Fibroblast of mammary gland (primary cell): ENCODE data around the gene PNPLA6.

Experiments used
- DNase-seq: peaks from one replicate; pipeline ENCODE4 v3.0.0-alpha.2; 2010; ENCODE audit warnings: low read depth
- H3K4me3 ChIP-seq: 2 replicates; pipeline ENCODE4 v1.5.1; 2011; ENCODE audit warnings: low read depth, mild to moderate bottlenecking, low read length, moderate library complexity; ENCODE audit not compliant: control insufficient read depth
- TF ChIP-seq, protein P1 (sequence below): conservative IDR thresholded peaks from 2 replicates; pipeline ENCODE4 v1.5.1; 2011; ENCODE audit warnings: low read depth, low read length, inconsistent platforms; ENCODE audit not compliant: control insufficient read depth, insufficient read depth

Gene PNPLA6

DNA sequence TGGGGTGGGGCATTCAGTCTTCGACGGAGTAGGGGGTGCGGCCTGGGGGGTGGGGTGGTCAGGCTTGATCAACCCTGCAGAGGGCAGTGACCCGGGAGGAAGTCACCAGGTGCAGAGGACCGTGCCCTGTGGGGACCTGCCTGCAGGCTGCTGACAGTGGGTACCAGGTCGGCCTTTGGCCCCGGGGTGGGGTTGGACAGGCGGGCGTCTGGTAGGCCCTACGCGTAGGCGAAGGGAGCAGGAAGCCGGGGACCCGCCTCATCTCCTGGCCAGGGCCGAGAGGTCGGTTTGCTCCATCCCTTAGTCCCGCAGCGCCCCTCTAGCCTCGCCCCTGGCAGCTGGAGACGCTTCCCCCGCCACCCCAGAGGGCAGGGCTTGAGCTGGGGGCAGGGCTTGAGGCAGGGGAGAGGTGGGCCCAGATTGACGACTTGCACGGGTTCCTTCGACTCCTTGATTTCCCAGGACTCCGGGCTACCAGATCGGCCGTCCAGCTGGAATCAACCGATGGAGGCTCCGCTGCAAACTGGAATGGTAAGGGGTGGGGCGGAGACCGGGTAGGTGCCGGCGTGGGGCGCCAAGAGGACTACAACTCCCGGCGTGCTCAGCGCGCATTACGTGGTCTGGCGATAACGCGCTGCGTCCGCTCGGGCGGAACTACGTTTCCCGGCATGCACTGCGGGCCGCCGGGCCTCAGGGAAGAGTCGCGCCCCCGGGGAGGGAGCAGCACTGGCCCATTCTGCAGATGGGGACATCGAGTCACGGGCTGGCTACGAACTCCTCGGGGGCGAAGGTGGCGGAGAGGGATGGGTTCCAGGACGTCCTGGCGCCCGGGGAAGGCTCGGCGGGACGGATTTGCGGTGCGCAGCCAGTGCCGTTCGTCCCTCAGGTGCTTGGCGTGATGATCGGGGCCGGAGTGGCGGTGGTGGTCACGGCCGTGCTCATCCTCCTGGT is at the start of gene PNPLA6:
Gene PNPLA6 (plus strand): TSS at position 671 of the 951 bp plus-strand sequence. CDS start 72 bp downstream, at position 743.
- peak within 1 kb of the TSS; percentile 93 for H3K4me3 ChIP-seq
- peak; percentile 92 for DNase-seq
- TF ChIP-seq, protein P1, sequence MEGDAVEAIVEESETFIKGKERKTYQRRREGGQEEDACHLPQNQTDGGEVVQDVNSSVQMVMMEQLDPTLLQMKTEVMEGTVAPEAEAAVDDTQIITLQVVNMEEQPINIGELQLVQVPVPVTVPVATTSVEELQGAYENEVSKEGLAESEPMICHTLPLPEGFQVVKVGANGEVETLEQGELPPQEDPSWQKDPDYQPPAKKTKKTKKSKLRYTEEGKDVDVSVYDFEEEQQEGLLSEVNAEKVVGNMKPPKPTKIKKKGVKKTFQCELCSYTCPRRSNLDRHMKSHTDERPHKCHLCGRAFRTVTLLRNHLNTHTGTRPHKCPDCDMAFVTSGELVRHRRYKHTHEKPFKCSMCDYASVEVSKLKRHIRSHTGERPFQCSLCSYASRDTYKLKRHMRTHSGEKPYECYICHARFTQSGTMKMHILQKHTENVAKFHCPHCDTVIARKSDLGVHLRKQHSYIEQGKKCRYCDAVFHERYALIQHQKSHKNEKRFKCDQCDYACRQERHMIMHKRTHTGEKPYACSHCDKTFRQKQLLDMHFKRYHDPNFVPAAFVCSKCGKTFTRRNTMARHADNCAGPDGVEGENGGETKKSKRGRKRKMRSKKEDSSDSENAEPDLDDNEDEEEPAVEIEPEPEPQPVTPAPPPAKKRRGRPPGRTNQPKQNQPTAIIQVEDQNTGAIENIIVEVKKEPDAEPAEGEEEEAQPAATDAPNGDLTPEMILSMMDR = no peak

DNA sequence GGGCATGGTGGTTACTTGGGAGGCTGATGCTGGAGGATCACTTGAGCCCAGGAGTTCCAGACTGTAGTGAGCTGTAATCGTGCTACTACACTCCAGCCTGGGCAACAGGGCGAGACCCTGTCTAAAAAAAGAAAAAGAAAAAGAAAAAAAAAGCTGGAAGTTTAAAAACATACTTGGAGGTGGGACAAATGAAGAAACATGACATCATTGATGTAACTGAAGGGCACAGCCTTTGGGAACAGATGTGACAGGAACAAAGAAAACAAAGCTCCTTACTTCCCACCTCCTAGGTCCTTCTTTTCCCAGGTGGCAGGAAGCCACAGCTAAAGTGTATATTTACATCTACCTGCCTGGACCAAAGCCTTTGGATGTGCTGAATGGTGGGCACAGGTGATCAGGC is 48.6 kb upstream of the PNPLA6 start:
- TF ChIP-seq, protein P1 = no peak
- no peak overlapping the region for H3K4me3 ChIP-seq
- DNase-seq = no peak

DNA sequence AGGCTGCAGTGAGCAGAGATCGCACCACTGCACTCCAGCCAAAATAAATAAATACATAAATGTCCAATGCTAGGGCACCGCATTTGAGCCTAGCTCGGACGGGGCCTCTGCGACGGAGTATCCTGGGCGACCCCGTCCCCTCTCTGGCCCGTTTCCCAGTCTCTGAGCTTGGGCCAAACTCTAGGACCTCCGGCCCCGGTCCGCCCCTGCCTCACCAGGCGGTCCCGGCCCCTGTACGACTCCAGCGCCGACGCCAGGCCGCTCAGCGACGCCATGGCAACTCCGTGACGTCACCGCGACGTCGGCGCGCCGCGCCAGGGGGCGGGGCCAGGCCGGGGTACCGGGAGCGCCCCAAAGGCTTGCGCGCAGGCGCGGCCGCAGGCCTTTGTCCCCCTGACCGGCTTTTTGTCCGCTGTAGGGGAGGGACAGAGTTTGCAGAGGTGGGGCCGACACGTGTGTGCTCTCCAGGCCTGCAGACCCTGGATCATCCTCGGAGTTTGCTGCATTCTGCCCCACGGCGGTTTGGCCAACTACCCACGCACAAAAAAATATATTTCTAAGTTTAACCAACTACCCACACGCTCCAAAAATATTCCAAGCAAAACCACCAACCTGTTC is 46.7 kb upstream of the PNPLA6 start, which contains the start of gene PEX11G:
Gene PEX11G (minus strand): TSS at position 300 of the 618 bp plus-strand sequence. CDS start 25 bp downstream, at position 275.
- TF ChIP-seq, protein P1 = no peak
- DNase-seq = peak; percentile 79
- H3K4me3 ChIP-seq = peak within 1 kb of the TSS; percentile 76

DNA sequence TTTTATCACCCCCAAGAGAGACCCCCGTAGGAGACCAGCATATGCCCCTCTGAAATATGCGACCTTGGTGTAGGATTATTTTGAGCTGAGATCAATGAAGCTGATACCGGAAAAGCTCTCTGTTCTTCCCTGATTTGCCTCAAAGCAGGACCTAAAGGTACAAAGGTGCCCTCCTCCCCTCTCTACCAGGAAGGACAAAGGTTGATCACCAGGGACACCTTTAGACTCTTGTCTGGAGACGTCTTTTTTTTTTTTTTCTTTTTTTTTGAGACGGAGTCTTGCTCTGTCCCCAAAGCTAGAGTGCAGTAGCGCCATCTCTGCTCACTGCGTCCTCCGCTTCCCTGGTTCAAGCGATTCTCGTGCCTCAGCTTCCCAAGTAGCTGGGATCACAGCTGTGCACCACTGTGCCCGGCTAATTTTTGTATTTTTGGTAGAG is 45.9 kb upstream of the PNPLA6 start:
- no peak overlapping the region for H3K4me3 ChIP-seq
- no peak for DNase-seq
- TF ChIP-seq, protein P1 = no peak

DNA sequence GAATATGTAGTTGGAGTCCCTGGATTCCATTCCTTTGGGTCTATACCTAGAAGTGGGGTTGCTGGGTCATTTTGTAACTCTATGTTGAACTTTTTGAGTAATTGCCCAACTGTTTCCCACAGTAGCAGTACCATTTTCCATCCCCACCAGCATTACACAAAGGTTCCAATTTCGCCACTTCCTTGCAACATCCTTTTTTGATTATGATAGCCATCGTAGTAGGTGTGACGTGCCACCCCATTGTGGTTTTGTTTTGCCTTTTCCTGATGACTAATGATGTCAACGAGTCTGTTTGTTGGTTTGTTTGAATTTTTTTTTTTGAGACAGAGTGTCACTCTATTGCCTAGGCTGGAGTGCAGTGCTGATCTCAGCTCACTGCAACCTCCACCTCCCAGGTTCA is 43.4 kb upstream of the PNPLA6 start:
- DNase-seq = peak; percentile 59
- TF ChIP-seq, protein P1 = no peak
- H3K4me3 ChIP-seq = no peak overlapping the region

DNA sequence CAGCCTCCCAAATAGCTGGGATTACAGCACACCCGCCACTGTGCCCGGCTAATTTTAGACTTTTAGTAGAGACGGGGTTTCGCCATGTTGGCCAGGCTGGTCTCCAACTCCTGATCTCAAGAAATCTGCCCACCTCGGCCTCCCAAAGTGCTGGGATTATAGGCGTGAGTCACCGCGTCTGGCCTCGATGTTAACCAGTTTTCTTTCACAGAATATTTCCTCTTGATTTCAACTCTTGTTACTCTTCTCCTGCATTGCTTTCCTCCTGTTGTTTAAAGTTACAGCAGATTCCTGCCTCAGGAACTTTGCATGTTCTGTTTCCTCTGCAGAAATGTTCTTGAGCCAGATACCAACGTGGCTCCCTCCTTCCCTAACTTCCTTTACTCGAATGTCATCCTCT is 43.0 kb upstream of the PNPLA6 start:
- TF ChIP-seq, protein P1 = no peak
- DNase-seq = no peak
- no peak overlapping the region for H3K4me3 ChIP-seq
